ENCODE results near the gene MYO10.

The MYO10 gene

DNA sequence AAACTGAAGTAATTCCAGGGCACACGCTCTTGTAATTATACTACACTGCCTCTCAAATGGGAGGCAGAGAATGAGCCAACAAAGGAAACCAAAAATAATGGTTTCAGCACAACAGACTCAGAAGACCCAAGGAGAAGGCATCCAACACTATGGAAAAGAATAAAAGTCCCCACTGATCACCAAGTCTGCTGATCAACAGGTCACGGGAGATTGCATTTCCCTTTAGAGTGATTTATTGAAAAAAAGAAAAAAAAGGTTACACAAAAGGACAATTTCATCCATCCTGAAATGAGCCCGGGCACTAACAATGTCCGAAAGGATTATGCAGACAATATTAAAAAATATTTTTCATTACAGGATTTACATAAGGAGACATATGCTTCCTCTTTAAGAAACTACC lies 28.8 kb downstream of the MYO10 start:
- Histone ChIP-seq H3K4me3 (ENCODE audit: low read depth, low read length) (no peak overlapping the region), H3K4me1 (ENCODE audit: control insufficient read depth, insufficient read depth, low read length) (peaks cover 13% of the 10 kb centered on the region), H3K36me3 (ENCODE audit: control insufficient read depth in 2 of 2, insufficient read depth in 1 of 2, low read length in 2 of 2) (no peaks in the 10 kb centered on the region; a peak in 1 of 3 replicates), H3K27ac (ENCODE audit: extremely low read depth, low read depth, low read length) (no peak overlapping the region), H3K9me3 (ENCODE audit: control insufficient read depth, insufficient read depth, low read depth, low read length) (no peaks in the 10 kb centered on the region)
- CTCF ChIA-PET: interaction anchor here (0.6 kb wide), 1 partner anchor 283 kb away, joined by 3 read pairs; no protein-coding TSS in a partner anchor
- TF ChIP-seq ZNF449 (tag by site-specific recombination; IDR thresholded peaks at IDR 0.05) (no peak), SCRT1 (tag by site-specific recombination; IDR thresholded peaks at IDR 0.05; ENCODE audit: borderline replicate concordance) (peak; percentile 70; the same call in 1 of the 2 replicates), ZFP69B (tag by site-specific recombination; IDR thresholded peaks at IDR 0.05) (no peak), SCRT2 (tag by site-specific recombination; IDR thresholded peaks at IDR 0.05) (peak; percentile 67)
- POLR2A ChIA-PET: no interaction called here

- Histone ChIP-seq H3K4me3 (ENCODE audit: low read depth, low read length) (no peak overlapping the region), H3K36me3 (ENCODE audit: control insufficient read depth in 2 of 2, insufficient read depth in 1 of 2, low read length in 2 of 2) (no peaks in the 10 kb centered on the region; a peak in 1 of 3 replicates), H3K9me3 (ENCODE audit: control insufficient read depth, insufficient read depth, low read depth, low read length) (no peaks in the 10 kb centered on the region), H3K27ac (ENCODE audit: extremely low read depth, low read depth, low read length) (no peak overlapping the region), H3K4me1 (ENCODE audit: control insufficient read depth, insufficient read depth, low read length) (peaks cover 10% of the 10 kb centered on the region)
- ChIA-PET POLR2A (no interaction called here), CTCF (interaction anchor here (0.6 kb wide), 1 partner anchor 18 kb away, joined by 3 read pairs; no protein-coding TSS in a partner anchor)
- TF ChIP-seq OSR2 (tag by site-specific recombination; IDR thresholded peaks at IDR 0.05) (0 out of 2 replicates have a peak, but pooled peaks have one; percentile 49), ZNF707 (tag by site-specific recombination; IDR thresholded peaks at IDR 0.05) (peak; percentile 37; the same call in 1 of the 2 replicates), KLF16 (tag by site-specific recombination; IDR thresholded peaks at IDR 0.05) (no peak), ZNF777 (tag by site-specific recombination; IDR thresholded peaks at IDR 0.05; ENCODE audit: borderline replicate concordance) (no peak)
Observed at GRCh38 chr5:16906255-16906654, 29.8 kb downstream of the MYO10 start.

DNA sequence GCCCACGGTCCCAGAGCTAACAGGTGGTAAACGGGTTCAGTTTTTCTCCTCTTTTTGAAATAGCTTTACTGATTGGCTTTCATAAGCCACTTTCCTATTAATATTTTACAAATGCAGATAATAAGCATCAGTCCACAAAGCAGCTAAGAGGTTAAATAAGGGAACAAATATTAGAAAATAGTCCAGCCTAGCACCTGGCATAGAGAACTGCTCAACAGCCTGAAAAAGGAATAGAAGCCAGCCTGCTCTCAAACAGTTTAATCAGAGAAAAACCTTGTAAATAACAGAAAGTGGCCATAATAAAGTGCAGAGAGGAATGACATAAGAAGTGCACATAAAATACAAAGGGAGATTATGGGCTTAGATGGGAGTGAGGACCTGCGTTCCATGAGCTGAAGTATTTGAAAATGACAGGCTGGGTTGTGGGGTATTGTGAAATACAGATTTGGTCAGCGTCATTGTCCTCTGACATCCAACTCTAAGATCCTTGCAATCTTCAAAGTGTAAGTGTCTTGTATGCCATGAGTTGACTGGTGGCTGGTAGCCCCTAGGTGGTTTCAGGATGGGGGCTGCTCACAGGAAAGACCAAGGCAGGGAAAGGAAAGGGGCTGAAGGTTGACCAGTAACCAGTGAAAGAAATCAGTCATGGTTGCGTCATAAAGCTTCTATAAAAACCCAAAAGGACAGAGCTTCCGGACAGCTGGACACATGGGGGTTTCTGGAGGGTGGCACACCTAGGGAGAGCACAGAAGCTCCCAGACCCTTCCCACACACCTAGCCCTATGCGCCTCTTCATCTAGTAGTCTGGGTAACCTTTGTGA lies 32.4 kb downstream of the MYO10 start:
- ChIA-PET CTCF (interaction anchor here (0.5 to 2.3 kb wide), 6 partner anchors 46 to 353 kb away, joined by 3 to 9 read pairs (median 4); no protein-coding TSS in a partner anchor), POLR2A (interaction anchor here (0.6 kb wide), 1 partner anchor 49 kb away, joined by 7 read pairs; no protein-coding TSS in a partner anchor)
- no peak for TF ChIP-seq ZNF140 (tag by site-specific recombination; IDR thresholded peaks at IDR 0.05)
- TF ChIP-seq ZNF544 (tag by site-specific recombination; IDR thresholded peaks at IDR 0.05): no peak
- TF ChIP-seq ZNF530 (tag by site-specific recombination; IDR thresholded peaks at IDR 0.05; ENCODE audit: low read depth): peak; percentile 92; the same call in 1 of the 2 replicates
- peak; percentile 30; the same call in 1 of the 2 replicates for TF ChIP-seq SCRT2 (tag by site-specific recombination; IDR thresholded peaks at IDR 0.05)
- no peak for TF ChIP-seq ZNF660 (tag by site-specific recombination; IDR thresholded peaks at IDR 0.05)
- TF ChIP-seq, protein P1, sequence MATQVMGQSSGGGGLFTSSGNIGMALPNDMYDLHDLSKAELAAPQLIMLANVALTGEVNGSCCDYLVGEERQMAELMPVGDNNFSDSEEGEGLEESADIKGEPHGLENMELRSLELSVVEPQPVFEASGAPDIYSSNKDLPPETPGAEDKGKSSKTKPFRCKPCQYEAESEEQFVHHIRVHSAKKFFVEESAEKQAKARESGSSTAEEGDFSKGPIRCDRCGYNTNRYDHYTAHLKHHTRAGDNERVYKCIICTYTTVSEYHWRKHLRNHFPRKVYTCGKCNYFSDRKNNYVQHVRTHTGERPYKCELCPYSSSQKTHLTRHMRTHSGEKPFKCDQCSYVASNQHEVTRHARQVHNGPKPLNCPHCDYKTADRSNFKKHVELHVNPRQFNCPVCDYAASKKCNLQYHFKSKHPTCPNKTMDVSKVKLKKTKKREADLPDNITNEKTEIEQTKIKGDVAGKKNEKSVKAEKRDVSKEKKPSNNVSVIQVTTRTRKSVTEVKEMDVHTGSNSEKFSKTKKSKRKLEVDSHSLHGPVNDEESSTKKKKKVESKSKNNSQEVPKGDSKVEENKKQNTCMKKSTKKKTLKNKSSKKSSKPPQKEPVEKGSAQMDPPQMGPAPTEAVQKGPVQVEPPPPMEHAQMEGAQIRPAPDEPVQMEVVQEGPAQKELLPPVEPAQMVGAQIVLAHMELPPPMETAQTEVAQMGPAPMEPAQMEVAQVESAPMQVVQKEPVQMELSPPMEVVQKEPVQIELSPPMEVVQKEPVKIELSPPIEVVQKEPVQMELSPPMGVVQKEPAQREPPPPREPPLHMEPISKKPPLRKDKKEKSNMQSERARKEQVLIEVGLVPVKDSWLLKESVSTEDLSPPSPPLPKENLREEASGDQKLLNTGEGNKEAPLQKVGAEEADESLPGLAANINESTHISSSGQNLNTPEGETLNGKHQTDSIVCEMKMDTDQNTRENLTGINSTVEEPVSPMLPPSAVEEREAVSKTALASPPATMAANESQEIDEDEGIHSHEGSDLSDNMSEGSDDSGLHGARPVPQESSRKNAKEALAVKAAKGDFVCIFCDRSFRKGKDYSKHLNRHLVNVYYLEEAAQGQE (tag by site-specific recombination; IDR thresholded peaks at IDR 0.05): peak; percentile 32; the same call in 1 of the 2 replicates
- TF ChIP-seq, protein P2, sequence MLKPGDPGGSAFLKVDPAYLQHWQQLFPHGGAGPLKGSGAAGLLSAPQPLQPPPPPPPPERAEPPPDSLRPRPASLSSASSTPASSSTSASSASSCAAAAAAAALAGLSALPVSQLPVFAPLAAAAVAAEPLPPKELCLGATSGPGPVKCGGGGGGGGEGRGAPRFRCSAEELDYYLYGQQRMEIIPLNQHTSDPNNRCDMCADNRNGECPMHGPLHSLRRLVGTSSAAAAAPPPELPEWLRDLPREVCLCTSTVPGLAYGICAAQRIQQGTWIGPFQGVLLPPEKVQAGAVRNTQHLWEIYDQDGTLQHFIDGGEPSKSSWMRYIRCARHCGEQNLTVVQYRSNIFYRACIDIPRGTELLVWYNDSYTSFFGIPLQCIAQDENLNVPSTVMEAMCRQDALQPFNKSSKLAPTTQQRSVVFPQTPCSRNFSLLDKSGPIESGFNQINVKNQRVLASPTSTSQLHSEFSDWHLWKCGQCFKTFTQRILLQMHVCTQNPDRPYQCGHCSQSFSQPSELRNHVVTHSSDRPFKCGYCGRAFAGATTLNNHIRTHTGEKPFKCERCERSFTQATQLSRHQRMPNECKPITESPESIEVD (tag by site-specific recombination; IDR thresholded peaks at IDR 0.05): peak; percentile 53; the same call in 1 of the 2 replicates
- TF ChIP-seq HOXD13 (CRISPR knock-in tag; IDR thresholded peaks at IDR 0.05; ENCODE audit: borderline replicate concordance): no peak
- Histone ChIP-seq H3K36me3 (ENCODE audit: control insufficient read depth in 2 of 2, insufficient read depth in 1 of 2, low read length in 2 of 2) (no peaks in the 10 kb centered on the region), H3K9me3 (ENCODE audit: control insufficient read depth, insufficient read depth, low read depth, low read length) (no peaks in the 10 kb centered on the region), H3K27ac (ENCODE audit: extremely low read depth, low read depth, low read length) (no peak overlapping the region), H3K4me3 (ENCODE audit: low read depth, low read length) (no peak overlapping the region), H3K4me1 (ENCODE audit: control insufficient read depth, insufficient read depth, low read length) (peaks cover 8% of the 10 kb centered on the region)
